NCI-H446 (cell line): Measurements from ENCODE around the gene CADM2.
"Not testable (repeated sequence)": the region's sequence is repeated elsewhere in the genome, so short reads cannot be mapped to it uniquely, and the experiment has no call there.

ENCODE experiments used
- DNase-seq, 2 experiments: peaks; one replicate each; lab custom pipeline; 2025; lab: John Stamatoyannopoulos, UW

CADM2 gene

DNA sequence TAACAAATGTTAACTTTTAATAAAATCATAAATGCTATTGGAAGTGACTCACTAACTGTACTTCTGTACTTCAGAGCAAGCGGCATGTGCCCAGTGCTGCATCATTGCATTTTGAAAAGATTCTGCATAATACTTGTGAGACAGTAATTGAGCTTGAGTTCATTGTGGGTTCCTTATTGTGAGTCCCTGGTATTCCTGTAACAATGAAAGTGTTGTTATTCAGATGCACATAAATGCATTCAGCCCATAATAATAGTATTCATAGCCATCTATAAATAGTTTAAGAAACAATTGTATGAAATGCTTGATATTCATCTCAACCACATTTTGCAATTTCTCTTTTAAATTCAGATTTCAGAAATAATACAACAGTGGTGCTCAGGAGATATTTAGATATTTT is 976.4 kb downstream of the CADM2 start:
- DNase-seq, result no peak

DNA sequence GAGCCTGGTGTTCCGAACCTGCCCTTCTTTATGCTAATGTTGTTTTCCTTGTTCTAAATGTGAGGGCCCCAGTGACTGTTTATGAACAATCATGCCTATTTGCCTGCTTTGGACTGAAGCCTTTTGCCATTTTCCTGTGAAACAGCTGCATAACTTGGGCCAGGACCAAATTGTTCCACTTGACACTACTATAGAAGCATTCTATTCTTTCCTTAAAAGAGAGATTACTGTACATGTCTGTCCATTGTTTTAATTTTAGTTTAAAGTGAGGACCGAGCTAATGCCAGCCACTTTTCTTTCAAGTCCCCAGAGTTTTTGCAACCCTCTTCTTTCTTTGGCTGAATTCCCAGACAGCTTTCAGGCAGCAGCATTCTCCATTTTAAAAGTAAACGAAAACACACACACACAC is 980.3 kb downstream of the CADM2 start:
- DNase-seq, result no peak

DNA sequence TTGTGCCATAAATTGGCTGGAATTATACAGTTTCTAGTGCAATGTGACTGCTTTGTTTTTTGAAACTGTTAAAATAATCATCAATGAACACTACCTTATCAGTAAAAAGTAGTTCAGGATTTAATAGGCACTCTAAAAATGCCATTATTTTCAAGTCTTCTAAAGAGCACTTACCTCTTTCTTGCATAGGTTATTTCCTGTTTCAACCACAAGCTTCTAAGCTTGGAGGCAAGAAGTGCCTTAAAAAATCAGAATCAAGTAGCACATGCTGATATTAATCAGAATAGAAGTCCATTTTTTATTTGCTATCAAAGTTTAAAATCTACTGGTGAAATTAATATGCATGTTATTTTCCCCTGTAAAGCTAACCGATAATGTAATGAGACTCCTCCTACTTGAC is 991.6 kb downstream of the CADM2 start:
- no peak for DNase-seq

DNA sequence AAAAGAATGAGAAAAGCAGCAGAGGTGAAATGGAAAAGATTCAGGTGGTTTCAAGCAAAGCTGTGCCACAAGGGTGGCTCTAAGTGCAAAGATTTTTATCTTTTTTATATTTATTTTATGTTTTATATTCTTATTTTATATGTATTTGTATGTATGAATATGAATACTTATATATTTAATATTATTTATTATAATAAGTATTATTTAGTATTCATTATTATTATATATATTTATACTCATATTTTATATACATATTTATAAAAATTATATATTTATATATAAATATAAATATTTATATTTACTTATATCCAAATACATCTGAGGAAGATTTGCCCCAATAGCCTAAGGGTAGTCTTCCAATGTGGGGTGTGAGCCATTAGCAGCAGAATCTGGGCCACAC is 1002.0 kb downstream of the CADM2 start:
- DNase-seq, result no peak

DNA sequence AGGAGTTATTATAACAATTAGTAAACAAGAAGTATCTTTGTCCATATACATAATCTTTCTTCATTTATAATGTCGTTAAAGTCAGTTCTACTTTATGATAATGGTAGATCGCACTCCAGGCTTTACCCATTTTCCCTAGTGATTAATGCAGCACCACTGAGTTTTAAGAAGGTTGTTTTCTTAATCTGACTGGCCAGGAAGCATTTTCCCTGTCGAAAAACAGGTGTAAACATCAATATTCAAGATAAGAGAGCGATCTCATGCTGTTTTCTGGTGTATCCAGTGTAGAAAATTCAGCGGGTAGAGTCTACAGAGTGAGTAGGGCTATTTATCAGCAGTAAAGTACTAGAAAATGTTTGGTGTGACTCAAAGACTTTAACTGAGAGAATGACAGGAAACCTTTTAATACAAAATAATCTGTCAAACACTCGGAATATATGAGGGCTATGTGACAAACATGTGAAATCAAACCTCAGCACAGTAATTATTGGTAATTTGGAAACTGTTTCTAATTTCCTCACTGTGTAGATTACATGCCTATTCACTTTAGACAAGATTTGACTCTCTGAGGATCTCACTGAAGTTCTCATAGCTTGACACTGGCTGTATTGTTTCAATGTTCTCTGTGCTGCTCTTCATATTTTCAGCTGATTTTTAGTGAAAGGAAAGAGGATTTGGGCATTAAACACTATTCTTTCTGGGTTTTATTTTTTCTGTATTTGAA is 1019.0 kb downstream of the CADM2 start:
- DNase-seq, result no peak

DNA sequence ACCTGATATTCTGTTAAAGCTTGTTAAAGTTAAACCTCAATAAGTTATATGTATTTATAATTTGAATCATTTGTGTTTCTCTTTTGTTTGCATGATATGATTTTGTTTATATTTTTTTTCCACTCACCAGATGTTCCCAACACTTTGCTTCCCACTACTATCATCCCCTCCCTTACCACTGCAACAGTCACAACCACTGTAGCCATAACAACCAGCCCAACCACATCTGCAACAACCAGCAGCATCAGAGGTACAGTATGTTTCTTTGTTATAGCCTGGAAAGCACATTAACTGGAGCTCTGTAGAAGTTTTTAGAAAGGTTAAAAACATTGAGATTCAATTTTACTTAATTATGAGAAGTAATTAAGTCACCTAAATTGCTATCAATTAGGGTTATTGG is 1020.2 kb downstream of the CADM2 start:
- no peak for DNase-seq

DNA sequence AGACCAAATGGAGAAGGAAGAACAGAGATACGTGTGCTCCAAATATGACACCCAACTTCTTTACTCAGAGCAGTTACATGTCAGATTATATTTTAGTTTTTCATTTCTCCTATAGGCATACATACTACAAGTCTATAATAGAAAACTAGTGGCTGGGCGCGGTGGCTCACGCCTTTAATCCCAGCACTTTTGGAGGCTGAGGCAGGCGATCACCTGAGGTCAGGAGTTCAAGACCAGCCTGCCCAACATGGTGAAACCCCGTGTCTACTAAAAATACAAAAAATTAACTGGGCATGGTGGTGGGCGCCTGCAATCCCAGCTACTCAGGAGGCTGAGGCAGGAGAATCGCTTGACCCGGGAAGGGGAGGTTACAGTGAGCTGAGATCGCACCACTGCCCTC is 1030.8 kb downstream of the CADM2 start:
- not testable (repeated sequence) for DNase-seq

DNA sequence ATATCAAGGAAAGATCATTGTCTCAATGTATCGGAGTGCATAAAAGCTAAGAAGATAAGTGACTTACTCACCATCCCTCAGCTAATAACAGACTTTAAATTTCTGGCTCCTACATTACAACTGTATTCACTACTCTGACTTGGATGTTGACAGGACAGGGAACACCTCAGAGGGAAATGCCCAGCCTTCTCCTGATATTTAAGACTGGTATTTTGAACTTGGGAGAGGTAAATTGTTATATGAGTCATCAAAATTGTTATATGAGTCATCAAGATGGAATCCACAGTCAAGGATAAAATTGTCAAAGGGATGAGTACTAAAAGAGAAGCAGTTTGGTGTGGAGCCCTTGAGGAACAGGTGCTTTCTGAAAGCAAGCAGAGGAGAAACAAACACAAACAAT is 1070.8 kb downstream of the CADM2 start:
- no peak for DNase-seq

DNA sequence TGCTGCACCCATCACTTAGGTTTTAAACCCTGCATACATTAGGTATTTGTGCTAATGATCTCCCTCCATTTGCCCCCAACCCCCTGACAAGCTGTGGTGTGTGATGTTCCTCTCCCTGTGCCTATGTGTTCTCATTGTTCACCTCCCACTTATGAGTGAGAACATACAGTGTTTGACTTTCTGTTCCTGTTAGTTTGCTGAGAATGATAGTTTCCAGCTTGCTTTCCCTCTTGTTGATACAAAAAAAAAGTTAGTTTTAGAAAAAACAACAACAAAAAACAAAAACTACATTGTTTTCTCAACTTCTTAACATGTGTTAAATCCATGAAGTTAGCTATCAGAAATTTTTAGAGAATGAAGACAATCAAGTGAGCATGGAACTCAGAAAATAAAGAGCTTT is 1079.1 kb downstream of the CADM2 start:
- DNase-seq, result no peak

DNA sequence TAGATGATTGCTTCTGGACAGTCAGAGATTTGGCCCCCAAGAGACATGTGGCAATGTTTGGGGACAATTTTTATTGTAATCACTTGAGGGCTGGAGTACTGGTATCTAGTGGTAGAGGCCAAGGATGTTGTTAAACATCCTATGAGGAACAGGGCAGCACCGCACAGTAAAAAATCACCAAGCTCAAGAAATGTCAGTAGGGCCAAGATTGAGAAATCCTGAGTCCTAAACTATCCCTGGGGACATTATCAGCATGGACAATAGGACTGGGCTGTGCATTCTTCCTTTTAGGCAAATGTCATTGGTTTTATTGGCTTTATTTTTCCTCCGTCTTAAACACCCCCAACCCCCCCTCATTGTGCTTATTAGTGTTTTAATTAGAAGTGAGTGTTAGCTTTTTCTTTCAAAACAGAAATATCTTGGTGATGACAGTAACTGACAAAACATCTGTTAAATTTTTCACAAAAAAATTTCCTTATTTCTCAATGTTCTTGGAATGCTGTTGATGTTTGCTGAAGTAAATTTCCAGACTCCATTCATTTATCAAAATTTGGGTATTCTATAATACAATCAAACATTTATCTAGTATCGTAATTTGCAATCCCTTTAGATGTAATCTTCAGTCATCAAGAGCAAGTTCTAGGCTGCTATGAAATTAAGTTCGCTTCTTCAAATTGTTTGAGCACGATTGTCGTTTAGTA is 1087.8 kb downstream of the CADM2 start:
- DNase-seq, result no peak

DNA sequence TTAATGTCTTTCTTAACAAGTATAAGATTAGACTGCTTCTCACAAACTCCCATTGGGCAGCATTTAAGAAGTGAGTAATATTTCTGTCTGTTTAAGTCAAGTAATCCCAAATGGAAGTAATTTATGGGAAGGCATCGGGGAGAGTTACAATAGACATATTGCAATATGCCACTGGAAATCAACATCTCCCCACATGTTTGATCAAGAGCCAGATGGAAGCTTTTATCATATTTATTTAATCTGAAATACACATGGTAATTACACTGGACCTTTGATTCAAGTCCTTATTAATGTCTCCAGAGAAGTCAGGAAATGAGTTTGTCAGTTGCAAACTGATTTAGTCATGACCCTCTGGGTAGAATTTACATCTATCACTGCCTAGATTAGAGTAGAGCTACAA is 1088.4 kb downstream of the CADM2 start:
- DNase-seq, result no peak

DNA sequence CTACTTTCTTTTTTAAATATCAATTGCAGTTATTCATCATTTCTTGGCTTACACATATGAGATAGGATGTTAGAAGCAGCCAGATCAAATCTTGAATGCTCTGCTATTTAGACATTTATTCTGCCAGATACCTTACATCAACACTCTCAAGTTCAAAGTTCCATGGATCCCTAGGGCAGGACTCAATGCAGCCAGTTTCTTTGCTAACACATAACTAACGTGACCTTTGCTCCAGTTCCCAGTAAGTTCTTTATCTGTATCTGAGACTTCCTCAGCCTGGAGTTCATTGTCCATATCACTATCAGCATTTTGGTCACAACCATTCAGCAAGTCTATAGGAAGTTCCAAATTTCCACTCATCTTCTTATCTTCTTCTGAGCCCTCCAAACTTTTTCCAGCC is 1092.3 kb downstream of the CADM2 start:
- no peak for DNase-seq

DNA sequence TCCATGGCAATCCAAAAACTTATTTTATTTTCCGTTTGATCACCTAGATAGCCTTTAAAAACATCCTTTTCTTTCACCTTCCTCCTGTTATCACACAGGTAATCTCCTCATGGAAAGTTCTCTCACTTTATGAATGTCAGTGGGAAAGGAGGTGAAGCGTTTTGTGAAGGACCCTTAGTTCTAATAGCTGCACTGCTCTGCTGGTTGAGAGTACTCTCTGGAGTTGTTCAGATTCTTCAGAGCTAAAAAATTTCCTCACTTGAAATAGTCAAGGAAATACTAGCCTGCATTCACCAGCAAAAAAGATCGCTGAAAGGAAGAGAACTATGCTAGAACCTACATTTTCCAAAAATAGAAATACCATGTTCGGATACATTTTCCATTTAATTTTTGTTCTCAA is 1097.2 kb downstream of the CADM2 start:
- no peak for DNase-seq

DNA sequence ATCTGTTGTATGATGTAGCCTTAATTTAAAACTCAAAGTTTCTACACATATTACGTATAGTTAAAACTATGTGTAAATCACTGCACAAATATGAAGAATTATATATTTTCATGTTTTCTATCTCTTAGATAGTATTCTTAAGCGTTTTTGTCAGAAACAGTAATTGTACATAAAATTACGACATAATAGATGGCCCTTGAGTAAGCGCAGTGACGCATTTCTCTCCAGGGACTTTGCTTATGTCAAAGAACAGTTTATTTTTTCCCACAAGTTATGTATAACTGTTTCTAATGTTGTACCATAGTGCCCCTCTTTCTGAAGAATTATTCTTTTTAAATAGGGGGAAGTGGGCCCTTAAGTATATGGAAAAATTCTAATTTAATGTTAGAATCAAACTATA is 1098.2 kb downstream of the CADM2 start:
- no peak for DNase-seq

DNA sequence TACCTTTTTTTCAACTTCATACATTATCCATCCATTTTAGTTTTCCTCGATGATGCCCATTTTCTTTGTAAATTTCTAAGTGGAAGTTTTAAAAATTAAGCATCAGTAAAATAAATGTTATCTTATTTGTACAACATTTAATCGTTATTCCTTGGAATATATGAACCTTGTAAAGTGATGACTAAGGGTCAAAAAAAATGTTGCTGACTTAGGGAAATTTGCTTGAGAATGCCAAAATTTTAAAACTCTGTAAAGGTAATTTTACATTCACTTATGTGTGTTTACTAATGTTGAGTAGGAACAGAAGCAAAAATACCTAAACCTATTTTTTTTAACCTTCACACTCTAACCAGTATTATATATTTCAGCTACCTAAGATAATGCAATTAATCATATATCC is 1115.0 kb downstream of the CADM2 start:
- DNase-seq, result no peak

DNA sequence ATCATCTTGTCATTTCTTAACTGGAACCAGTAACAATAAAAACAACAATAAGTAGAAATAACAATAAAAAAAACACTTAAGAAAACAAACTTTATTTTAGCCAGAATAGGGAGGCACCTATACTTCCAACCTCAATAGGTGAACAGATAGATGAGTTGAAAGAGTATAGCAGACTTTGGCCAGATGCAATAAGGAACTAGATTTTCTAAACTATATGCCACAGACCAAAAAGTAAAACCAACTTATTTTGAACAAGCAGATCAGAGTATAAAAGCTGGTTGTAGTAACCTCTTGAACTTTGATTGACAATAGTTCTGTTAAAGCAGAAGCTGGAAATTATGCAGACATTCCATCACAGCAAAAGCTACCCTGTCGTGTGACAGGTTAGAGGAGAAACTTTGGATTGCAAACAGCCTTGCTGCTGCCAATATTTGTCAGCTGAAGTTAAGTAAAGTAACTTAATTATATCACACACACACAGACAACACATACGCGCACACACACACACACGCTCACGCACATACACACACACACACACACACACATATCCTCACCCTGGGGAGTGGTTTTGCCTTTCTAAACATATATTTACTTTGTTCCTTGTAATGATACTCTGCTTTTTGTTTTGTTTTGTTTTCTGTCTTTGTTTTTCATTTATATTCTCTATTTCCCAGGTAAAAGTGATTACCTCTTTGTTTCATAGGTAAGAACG is 1128.5 kb downstream of the CADM2 start:
- no peak for DNase-seq

DNA sequence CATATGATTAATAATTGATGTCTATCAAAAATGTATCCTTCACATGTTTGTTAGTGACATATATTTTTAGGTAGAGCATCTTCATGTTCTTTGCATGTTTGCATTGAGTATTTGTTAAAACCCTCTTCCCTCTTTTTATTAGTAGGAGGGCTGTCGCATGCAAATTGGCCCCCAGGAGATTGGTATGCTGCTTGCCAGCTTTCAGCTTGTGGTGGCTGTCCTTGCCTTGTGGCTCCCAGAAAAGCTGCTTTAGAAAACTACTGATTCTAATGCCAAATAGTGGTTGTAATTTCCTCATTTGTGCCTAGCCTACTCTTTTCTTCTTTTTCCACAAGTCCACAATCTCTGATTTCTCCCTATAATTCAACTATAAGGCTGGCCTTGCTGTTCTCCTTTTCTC is 1145.4 kb downstream of the CADM2 start:
- DNase-seq, result no peak

DNA sequence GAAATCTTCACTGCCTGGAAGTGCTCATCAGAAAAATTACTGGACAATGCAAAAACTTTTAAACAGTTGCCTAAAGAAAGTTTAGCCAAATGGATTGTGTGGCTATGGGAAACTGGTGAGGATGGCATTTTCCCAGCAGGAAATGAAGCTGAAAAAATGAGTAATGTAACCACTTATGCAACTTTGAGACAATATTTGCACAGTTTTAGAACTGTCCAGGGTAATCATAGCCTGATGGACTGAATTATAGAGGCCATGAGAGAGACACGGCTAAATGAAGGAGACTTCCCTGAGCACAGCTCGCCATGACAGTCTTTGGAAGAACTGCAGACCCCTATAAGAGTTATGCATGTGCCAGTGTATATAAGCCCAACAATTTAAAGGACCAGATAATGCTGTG is 1150.6 kb downstream of the CADM2 start:
- DNase-seq, result no peak
